Activated T-cell treated with anti-CD3 and anti-CD28 coated beads for 4 hours (primary cell): ENCODE results near the gene SORBS2.
"Not testable (repeated sequence)": the region's sequence is repeated elsewhere in the genome, so short reads cannot be mapped to it uniquely, and the experiment has no call there.

ENCODE experiments used
- DNase-seq: peaks from one replicate; pipeline ENCODE4 v3.0.0-alpha.2; 2020

Gene SORBS2, protein sequence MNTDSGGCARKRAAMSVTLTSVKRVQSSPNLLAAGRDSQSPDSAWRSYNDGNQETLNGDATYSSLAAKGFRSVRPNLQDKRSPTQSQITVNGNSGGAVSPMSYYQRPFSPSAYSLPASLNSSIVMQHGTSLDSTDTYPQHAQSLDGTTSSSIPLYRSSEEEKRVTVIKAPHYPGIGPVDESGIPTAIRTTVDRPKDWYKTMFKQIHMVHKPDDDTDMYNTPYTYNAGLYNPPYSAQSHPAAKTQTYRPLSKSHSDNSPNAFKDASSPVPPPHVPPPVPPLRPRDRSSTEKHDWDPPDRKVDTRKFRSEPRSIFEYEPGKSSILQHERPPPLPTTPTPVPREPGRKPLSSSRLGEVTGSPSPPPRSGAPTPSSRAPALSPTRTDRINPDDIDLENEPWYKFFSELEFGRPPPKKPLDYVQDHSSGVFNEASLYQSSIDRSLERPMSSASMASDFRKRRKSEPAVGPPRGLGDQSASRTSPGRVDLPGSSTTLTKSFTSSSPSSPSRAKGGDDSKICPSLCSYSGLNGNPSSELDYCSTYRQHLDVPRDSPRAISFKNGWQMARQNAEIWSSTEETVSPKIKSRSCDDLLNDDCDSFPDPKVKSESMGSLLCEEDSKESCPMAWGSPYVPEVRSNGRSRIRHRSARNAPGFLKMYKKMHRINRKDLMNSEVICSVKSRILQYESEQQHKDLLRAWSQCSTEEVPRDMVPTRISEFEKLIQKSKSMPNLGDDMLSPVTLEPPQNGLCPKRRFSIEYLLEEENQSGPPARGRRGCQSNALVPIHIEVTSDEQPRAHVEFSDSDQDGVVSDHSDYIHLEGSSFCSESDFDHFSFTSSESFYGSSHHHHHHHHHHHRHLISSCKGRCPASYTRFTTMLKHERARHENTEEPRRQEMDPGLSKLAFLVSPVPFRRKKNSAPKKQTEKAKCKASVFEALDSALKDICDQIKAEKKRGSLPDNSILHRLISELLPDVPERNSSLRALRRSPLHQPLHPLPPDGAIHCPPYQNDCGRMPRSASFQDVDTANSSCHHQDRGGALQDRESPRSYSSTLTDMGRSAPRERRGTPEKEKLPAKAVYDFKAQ (N-terminal part only)

DNA sequence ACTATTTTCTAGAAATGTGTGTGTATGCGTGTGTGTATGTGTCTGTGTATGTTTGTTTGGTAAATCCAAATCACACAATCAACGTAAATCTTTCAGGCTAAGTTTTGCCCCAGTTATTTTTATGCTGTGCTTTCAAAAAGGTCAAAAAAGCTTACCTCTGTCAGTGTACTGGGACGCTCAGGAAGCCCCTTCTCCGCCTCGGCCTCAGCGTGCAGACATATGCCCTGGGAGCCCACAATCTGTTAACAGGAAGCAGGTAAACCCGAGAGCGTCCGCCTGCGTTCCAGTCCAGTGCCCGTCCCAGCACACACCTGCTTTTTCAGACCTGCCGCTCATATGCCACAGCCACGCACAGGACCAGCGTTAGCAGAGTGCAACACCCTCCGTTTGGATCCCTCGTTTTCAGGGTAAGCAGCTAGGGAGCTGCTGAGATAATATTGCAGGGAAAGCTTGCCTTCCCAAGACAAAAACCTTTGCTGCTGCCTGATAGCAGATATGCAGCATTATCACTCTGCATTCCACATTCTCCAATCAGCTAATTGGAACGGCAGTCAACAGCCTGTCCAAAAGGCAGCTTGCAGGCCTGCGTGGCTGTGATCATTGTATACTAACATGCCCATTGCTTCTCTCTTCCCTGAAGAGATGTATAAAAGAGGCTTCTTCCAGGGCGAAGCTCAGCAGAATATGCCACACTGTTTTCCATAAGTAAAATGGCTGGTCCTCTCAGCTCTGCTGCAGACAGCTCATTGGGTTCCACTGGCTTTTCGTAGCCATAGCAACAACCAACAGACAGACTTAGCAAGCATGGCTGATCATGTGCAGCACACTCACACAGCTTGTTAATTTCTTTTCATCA is at the start of gene SORBS2:
Gene SORBS2 (minus strand): TSS at position 686 of the 856 bp plus-strand sequence. CDS start 121,623 bp downstream, outside the sequence.
- no peak for DNase-seq

DNA sequence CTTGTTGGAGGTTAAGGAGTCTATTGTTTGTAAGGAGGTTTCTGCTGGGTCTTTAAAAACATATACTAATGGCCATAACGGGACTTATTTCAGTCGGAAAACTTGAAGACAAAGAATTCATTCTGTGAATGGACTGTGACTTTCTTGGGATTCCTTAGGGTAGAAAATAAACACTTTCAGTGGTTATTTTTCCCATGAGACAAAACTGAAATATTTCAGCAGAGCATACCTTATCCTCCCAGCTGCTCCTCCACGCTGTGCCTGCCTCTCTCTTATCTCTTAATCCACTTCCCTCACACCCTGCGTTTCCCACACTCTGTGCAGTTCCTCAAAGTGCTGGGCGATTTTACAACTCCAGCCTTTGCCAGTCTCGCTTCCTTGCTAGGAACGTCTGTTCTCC is 47.1 kb upstream of the SORBS2 start:
- DNase-seq, result no peak

DNA sequence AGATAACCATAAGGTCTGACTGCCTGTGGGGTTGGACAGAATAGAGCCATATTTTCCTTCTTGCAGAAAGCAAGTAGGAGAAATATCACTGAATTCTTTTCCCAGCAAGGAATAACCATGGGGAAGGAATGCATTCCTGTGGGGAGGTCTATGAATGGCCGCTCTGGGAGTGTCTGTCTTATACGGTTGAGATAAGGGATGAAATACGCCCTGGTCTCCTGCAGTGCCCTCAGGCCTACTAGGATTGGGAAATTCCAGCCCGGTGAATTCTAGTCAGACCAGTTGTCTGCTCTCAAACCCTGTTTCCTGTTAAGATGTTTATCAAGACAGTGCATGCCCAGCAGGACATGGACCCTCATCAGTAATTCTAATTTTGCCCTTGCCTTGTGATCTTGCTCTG is 45.6 kb upstream of the SORBS2 start:
- DNase-seq, result not testable (repeated sequence)

DNA sequence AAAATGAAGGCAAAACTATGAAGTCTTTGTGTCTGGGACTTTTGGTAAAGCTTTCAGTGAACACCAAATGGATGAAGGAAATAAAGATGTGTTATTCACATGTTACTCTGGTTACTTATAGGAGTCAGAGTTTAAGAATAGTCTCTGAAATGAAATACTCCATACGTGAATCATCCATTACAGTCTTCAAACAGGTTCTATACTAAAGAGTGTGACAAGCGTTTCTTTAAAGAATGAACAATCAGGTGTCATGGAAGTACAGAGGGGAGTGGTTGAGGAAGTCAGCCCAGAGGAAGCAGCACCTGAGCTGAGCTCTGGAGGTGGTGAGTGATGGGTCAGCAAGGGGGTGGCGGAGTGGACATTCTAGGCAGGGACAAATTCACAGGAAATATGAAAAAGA is 41.8 kb upstream of the SORBS2 start:
- DNase-seq, result no peak

DNA sequence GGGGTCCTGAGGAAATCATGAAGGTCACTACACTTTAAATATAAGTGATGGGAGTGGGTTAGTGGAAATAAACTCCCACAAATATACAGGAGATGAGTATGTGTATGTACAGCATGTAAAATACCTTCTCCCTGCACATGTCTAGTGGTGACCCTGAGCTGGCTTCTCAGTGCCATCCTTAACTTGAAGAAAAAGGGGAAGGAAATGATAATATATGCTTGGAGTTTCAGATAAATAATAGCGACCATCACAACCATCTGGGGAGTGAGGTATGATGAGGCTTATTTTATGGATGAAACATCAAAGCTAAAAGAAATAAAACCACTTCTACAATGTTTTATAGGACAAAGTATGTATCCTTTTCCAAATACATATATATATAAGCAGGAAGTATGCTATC is 41.0 kb upstream of the SORBS2 start:
- DNase-seq, result no peak

DNA sequence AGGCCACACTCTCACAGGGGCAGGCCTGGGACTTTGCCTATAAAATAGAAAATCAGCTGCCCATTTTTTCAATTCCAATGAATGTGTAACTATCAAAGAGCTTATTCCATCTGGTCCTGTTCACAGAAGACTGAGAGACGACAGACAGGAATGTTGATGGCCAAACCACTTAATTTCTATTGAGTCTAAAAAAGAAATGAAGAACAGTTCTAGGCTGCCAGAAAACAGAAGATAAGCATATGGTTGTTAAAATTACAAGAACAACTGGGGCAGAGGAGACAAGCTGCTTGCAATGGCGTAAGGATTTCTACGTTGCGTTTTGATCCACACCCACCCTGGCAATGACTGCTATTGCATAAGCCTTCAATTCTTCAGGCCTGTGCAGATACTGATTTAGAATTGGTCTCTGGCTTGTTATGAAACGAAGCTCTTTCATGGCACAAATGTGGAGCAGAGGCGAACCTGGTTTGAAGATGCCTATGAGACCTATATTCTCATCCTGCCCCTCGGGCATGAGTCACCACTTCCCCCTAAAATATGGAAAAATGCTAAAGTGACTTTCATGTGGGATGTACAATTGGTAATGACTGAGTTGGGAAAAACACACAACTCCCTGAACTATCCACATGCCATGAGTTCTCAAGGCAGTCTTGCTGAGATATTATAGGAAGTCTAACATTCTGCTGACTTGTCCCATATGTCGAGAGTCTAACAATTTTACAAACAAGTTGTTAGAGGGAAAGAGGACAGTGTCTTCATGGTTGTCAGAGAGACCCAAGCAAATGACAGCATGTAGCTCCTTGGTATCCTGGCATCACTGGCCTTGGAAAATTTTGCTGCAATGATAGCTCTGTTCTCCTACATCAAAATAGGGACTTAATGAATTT is 37.9 kb upstream of the SORBS2 start:
- no peak for DNase-seq

DNA sequence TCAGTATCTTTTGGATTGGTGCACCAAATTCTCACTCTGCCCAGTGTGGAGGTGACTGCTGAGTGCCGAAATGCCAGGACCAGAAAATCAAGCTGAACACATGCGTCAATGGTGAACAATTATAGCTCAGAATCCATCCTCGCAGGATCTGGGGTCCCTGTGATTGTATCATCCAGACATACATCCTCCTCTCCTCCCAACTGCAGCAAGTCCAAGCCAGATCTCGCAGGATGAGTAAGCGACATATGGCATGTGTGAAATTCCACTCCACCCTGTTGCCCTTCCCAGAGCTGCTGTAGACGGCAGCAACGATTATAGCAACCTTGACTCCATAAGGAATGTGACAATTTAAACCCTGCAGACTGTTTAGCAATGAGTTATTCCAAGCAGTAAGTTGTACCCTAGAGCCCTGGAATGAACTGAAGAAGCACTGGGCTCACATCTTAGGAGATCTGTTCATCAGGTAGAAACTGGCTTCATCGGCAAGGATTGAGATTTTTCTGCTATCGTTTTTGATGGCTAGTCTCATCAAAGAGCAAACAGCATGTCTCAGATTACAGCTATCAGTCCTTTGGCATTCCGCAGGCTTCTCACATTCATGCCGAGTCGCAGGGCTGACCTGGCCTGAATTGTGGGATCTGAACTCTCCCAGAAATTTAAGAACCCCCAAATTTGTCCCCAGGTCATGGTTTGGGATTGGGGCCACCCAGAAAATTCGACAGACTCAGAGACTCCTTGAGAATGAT is 35.5 kb upstream of the SORBS2 start:
- DNase-seq, result no peak

DNA sequence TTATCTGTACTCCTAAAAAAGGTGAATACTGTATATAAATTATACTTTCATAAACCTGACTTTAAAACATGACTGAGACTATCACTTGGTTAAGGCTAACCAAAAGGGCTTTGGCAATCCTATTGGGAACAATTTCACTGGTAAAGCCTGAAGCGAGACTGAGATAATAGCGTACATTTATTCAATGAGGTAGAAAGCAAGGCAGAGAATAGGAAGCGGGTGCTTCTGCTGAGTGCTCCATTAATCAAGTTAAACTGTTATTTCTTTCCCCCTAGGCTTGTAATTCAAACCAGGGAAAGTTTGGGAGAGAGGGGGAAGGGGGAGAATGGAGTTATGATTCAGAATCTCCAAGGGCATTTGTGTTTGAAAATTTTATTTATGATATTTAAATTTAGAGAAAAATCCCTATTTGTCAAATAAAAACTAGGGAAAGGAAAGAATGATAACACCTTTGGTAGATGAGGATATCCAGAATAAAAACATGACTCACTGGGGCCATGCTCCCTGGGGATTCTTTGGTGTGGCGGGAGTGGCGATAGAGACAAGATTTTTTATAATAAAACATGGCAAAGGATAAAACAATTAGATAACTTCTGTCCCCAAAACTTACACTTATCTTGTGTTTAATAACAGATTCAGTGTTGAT is 34.6 kb upstream of the SORBS2 start:
- DNase-seq, result no peak

DNA sequence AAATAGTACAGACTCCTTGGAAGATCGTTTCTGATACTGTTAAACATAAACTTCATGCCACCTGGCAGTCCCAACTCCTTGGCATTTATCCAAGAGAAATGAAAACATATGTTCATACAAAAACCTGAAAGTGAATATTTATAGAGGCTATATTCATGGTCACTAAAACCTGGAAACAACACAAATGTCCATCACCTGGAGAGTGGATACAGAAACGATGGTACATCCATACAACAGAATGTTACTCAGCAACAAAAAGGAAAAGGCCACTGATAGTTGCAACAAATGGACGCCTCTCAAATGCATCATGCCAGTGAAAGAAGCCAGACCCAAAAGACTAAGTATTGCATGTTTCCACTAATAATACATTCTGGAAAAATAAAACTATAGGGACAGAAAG is 34.0 kb upstream of the SORBS2 start:
- DNase-seq, result no peak

DNA sequence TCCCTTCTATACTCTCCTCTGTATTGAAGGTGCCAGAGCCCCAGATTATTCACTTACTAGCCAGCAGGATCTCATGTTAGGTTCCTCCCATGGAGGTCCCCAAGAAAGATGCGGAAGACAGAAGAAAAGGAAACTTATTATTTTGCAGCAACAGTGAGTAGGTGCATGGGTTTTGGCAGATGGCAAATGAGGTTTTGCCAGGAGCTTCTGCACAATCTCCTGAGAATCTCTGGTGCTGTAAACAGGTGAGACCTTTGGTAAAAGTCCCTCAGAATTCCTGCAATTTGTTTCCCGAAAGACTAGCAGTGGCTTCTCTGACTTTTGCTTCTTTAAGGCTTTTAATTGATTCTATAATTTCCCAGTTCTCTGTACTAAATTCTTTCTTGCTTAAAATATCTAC is 29.5 kb upstream of the SORBS2 start:
- DNase-seq, result no peak

DNA sequence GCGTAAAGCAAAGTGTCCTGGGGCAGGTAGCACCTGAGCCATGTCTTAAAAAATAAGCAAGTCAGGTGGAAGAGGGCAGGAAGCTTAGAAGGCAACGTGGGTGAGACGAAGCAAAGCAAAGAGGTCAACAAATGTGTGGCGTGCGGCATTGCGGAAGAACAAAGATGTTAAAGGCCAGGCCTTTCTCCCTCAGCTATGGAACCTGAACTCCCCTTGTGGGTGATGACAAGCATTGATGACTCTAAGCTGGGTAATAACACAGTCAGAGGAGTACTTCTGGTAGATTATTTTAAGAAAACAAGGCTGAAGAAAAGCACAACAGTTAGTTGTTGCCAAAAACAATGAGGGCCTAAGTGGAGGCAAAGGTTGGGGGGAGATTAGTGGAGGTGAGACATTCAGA is 29.0 kb upstream of the SORBS2 start:
- DNase-seq, result no peak

DNA sequence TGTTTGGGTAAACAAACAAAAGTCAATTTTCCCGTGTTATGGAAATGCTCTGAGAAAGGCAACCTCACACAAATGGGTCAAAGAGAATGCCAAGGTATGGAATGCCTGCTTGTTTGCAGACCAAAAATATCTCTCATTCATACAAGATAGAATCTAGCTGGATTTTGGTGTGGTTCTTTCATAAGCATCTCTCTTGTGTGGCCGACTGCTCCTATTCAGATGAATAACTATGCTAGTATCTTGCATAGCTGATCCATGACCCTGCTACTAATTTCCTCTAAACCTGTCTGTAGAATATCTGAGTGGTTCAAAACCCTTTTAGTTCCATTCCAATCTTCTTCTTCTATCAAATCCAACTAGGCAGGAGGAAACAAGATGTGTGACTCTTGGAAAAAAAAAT is 28.2 kb upstream of the SORBS2 start:
- DNase-seq, result no peak

DNA sequence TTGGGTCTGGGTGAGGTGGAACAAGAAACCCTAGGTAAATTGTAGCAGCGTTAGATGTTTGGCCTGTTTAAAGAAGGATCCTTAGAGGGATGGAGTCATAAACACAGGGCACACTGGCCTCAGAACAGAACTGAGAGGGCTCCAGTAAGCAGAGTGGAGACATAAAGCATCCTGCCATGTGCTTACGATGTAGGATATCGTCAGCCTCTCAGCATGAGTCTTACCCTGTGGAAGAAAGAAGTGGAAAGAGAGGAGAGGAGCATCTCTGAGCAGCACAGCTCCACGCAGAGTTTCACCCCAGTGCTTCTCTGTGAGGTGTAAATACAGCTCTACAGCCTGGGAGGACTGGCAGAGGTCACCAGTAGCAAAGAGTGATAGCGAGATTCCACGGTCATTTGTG is 27.8 kb upstream of the SORBS2 start:
- DNase-seq, result no peak

DNA sequence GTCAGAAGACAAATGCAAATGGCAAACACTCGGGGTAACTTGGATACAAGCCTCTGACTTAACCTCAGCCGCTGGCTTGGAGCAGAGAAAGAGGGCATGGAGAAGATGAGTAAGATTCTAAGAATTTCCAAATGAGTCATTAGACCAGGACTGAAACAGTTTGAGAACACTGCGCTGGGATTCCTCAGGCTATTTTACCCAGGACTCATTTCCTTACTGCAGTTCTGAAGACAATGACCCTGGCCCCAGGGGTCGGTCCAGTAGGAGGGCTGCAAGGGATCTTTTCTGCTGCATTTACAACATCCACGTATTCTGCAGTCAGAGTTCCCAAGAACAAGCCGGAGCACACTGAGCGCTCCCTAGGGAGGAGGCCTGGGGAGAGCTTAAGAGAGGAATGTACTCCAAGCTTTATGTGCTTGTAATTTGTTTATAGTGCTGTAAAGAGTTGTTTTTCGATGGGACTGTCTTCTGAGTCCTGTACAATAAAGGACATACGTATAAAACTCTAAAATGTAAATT is 27.3 kb upstream of the SORBS2 start:
- no peak for DNase-seq

DNA sequence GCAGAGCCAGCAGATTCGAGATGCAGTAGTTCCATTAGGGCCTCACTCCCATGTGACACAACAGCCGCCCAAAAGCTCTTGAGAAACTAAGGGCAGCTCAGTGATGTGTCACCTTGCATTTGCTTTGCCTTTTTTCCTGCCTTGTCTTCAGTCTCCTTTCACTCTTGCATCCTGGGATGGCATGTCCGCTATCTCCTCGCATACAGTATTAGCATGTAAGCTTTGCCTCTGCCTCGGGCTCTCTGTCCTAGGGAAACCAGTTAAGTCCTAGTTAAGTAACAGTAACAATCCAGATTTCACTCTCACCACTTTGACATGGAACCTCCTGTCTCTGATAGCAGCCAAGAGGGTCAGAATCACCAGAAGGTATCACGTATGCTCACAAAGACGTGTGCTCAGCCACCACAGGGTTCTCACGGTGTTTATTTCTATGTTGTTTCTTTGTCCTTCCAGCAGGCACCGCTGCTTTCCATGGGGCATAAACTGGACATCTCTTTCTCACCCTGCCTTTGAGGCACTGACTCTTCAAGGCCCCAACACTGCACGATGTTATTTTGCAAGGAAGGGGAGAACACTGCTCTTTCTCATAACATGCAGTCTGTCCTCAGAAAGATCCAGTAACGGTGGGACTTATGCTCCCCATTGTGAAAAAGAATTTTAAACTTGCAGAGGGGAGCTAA is 26.7 kb upstream of the SORBS2 start:
- no peak for DNase-seq

DNA sequence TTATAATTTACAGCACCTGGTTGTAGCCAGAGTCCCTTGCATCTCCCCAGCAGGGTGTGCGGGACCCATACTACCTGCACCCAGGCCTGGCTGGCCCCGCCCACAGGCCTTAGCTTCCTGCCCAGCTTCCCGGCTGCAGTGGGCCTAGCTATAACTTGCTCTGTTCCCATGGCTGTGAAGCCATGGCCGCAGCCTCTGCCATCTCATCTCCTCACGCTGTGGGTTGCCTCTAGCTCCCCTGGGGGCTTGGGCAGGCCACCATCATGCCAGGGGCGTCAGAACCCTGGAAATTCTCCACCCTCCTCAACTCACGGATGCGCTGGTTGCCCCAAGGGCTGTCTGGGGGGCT is 26.1 kb upstream of the SORBS2 start:
- no peak for DNase-seq

DNA sequence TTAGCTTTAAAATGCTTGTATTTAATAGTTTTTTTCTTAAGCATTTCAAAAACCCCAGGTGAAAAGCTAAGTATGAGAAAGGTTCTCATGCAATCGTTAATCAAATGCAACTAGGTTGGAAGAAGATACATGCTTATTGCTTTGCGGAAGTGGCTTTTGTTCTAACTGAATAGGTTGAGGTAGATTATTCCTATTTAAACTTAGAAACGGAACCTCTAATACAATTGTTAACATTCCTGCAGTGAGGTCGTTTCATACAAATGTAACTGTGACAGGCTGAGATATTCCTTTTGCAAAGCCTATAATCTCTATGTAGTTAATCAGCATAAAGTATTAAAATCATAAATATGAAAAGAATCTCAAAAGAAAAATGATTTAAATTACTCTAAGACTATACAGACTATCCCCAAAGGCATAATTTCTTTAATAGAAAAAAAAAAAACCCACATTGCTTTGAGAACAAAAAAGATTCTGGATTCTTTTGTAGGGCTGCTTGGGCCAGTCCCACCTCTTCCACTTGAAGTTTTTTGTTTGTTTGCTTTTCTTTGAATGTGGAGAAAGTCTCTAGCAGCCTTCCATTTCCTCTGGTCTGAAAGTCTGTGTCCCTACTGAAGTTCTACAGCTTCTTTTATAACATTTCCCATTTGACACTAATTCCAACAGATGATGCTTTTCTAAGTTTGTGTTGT is 25.6 kb upstream of the SORBS2 start:
- no peak for DNase-seq

DNA sequence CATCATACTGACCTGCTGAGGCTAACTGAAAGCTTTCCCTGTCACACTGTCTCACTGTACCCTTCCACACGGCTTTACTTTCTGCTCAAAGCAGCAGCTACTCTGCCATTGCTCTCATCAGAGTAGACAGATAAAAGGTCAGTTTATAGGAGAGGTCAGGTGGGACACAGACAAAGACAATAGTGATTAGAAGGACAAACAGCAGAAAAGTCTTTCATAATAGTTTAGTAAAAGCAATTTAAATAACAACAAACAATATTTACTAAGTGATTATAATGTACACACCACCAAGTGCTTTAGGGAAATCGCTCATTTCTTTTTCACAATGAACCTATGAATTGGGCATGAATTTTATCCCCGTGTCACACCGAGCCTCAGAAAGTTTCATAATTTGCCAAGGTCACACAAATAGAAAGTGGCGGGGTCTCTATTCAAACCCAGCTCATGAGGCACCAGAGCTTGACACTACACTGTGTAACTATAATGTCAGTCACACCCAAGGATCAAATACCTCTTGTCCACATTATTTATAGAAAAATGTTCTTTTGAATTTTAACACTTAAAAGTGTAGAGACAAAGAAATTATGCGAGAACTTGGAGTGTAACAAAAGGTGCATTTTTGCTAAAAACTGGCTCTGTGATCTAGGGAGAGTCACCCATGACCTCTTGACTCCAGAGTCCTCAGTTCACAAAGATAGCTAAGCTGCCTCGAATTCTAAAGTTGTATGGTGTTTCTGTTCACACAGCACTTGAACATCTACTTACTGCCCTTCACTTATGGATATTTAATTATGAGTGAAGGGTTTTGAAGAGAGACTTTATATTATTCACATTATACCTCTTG is 24.5 kb upstream of the SORBS2 start:
- no peak for DNase-seq
